Panc1 (cell line): Measurements from ENCODE around the gene ERMP1.
"Not testable (repeated sequence)": the region's sequence is repeated elsewhere in the genome, so short reads cannot be mapped to it uniquely, and the experiment has no call there.

Experiments used
- POLR2AphosphoS5 ChIP-seq: IDR thresholded peaks from 2 replicates; pipeline ENCODE4 v1.6.1; 2012; ENCODE audit warnings: mild to moderate bottlenecking, low read depth, low read length, moderate library complexity
- TCF7L2 ChIP-seq: IDR thresholded peaks from 2 replicates; pipeline ENCODE4 v1.6.1; 2011; ENCODE audit warnings: mild to moderate bottlenecking, low read depth, low read length, inconsistent platforms
- TF ChIP-seq, protein P1 (sequence below): fragments of 450-650 bp; IDR thresholded peaks from 2 replicates; pipeline ENCODE4 v1.5.1; 2017; ENCODE audit warnings: mild to moderate bottlenecking
- TF ChIP-seq, protein P2 (sequence below), 2 experiments: IDR thresholded peaks; 2 replicates each; pipeline ENCODE4 v1.6.1; 2011 to 2012; ENCODE audit warnings: low read depth in 2 of 2, control low read depth in 1 of 2, low read length in 1 of 2, mild to moderate bottlenecking in 1 of 2, moderate library complexity in 1 of 2; ENCODE audit not compliant: insufficient read depth in 1 of 2

DNA sequence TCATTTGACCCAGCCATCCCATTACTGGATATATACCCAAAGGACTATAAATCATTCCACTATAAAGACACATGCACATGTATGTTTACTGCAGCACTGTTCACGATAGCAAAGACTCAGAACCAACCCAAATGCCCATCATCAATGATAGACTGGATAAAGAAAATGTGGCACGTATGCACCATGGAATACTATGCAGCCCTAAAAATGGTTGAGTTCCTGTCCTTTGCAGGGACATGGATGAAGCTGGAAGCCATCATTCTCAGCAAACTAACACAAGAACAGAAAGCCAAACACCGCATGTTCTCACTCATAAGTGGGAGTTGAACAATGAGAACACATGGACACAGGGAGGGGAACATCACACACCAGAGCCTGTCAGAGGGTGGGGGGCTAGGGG is 49.5 kb downstream of the ERMP1 start:
- TF ChIP-seq POLR2AphosphoS5, TCF7L2: not testable (repeated sequence)
- TF ChIP-seq, protein P1, sequence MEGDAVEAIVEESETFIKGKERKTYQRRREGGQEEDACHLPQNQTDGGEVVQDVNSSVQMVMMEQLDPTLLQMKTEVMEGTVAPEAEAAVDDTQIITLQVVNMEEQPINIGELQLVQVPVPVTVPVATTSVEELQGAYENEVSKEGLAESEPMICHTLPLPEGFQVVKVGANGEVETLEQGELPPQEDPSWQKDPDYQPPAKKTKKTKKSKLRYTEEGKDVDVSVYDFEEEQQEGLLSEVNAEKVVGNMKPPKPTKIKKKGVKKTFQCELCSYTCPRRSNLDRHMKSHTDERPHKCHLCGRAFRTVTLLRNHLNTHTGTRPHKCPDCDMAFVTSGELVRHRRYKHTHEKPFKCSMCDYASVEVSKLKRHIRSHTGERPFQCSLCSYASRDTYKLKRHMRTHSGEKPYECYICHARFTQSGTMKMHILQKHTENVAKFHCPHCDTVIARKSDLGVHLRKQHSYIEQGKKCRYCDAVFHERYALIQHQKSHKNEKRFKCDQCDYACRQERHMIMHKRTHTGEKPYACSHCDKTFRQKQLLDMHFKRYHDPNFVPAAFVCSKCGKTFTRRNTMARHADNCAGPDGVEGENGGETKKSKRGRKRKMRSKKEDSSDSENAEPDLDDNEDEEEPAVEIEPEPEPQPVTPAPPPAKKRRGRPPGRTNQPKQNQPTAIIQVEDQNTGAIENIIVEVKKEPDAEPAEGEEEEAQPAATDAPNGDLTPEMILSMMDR = not testable (repeated sequence)
- TF ChIP-seq, protein P2, sequence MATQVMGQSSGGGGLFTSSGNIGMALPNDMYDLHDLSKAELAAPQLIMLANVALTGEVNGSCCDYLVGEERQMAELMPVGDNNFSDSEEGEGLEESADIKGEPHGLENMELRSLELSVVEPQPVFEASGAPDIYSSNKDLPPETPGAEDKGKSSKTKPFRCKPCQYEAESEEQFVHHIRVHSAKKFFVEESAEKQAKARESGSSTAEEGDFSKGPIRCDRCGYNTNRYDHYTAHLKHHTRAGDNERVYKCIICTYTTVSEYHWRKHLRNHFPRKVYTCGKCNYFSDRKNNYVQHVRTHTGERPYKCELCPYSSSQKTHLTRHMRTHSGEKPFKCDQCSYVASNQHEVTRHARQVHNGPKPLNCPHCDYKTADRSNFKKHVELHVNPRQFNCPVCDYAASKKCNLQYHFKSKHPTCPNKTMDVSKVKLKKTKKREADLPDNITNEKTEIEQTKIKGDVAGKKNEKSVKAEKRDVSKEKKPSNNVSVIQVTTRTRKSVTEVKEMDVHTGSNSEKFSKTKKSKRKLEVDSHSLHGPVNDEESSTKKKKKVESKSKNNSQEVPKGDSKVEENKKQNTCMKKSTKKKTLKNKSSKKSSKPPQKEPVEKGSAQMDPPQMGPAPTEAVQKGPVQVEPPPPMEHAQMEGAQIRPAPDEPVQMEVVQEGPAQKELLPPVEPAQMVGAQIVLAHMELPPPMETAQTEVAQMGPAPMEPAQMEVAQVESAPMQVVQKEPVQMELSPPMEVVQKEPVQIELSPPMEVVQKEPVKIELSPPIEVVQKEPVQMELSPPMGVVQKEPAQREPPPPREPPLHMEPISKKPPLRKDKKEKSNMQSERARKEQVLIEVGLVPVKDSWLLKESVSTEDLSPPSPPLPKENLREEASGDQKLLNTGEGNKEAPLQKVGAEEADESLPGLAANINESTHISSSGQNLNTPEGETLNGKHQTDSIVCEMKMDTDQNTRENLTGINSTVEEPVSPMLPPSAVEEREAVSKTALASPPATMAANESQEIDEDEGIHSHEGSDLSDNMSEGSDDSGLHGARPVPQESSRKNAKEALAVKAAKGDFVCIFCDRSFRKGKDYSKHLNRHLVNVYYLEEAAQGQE (IDR thresholded peaks at IDR 0.05; ENCODE audit: insufficient read depth in 1 of 2, low read depth in 2 of 2, low read length in 1 of 2) = not testable (repeated sequence)
